Measurements from ENCODE around the gene CLEC9A.

The CLEC9A gene

DNA sequence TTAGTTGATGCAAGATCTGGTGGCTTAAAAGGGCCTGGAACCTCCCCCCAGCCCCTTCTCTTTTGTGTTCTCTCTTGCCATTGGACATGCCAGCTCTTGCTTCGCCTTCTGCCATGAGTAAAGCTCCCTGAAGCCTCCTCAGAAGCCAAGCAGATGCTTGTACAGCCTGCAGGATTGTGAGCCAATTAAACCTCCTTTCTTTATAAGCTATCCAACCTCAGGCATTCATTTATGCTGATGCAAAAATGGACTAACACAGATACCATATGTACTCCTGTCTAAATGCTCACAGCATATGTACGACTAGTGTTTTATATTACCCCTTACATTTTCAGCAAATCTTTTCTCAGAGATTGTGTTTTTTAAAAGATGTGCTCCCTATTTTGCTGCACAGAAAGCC, 41.6 kb downstream of the CLEC9A start:
- WGBS (ENCODE audit: extremely low coverage, insufficient coverage, insufficient read length) = no CpG with 5 or more reads among the region's 2 CpGs
- no peak overlapping the region for H2BK12ac ChIP-seq (ENCODE audit: low read length)
- no peak overlapping the region for H4K91ac ChIP-seq (ENCODE audit: low read depth, low read length)
- H4K12ac ChIP-seq (ENCODE audit: low read depth, low read length) = no peak overlapping the region
- no peak overlapping the region for H3K23ac ChIP-seq (ENCODE audit: low read length)
- no peak overlapping the region for H3K27ac ChIP-seq (ENCODE audit: low read depth, low read length)
- H4K8ac ChIP-seq (ENCODE audit: low read depth, low read length) = no peak overlapping the region
- H3K14ac ChIP-seq (ENCODE audit: low read length) = no peak overlapping the region
- H2AFZ ChIP-seq (ENCODE audit: insufficient read depth, low read length, poor library complexity) = no peak overlapping the region
- H3K36me3 ChIP-seq (ENCODE audit: control insufficient read depth in 1 of 2, insufficient read depth in 2 of 2, low read length in 2 of 2) = peaks cover 0 to 3% of the 10 kb centered on the region in 2 experiments
- peaks cover 0 to 4% of the 10 kb centered on the region in 2 experiments for H3K4me1 ChIP-seq (ENCODE audit: control insufficient read depth in 1 of 2, insufficient read depth in 2 of 2, low read length in 2 of 2)
- H3K4me2 ChIP-seq (ENCODE audit: low read length) = no peak overlapping the region
- no peaks in the 10 kb centered on the region for H3K9me3 ChIP-seq (ENCODE audit: insufficient read depth, low read depth, low read length)
- no peaks in the 10 kb centered on the region for H3K79me2 ChIP-seq (ENCODE audit: control insufficient read depth, insufficient read depth, low read length, poor library complexity)
- no peak overlapping the region for H2AK5ac ChIP-seq (ENCODE audit: low read length)
- no peak overlapping the region for H3K9ac ChIP-seq (ENCODE audit: low read length)
- no peak overlapping the region for H3K4me3 ChIP-seq (ENCODE audit: low read depth, low read length)
- H3K18ac ChIP-seq (ENCODE audit: low read length) = no peak overlapping the region
- no peak overlapping the region for H2BK5ac ChIP-seq (ENCODE audit: low read depth, low read length, poor library complexity)
- no peak overlapping the region for H2BK120ac ChIP-seq (ENCODE audit: insufficient read depth, low read length, poor library complexity)
- DNase-seq = no peak
- no peak overlapping the region for H3K4ac ChIP-seq (ENCODE audit: low read depth, low read length)
- no peaks in the 10 kb centered on the region for H3K79me1 ChIP-seq (ENCODE audit: low read length)
- no peaks in the 10 kb centered on the region for H3K27me3 ChIP-seq (ENCODE audit: insufficient read depth, low read length)

DNA sequence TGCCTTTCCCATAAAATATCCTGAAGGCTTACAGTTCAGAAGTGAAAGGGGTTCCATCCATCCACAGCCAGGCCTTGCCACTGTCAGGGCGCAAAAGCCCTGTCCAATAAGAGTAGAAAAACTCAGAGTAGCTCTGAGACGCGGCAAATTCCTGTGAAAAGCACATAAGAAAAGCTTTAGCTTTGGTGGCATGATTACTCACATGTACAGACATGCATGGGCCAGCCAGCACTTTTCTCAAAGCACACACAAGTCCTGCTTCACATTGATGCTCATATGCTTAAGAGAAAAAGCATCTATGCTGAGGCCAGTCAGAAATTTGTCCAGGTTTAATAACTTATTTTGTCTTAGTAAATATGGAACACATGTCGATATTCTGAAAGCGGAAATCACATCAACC, 42.8 kb downstream of the CLEC9A start:
- Histone ChIP-seq H3K27me3 (ENCODE audit: insufficient read depth, low read length) (no peaks in the 10 kb centered on the region), H3K27ac (ENCODE audit: low read depth, low read length) (no peak overlapping the region), H2AFZ (ENCODE audit: insufficient read depth, low read length, poor library complexity) (no peak overlapping the region), H3K79me1 (ENCODE audit: low read length) (no peaks in the 10 kb centered on the region), H2BK12ac (ENCODE audit: low read length) (no peak overlapping the region), H3K14ac (ENCODE audit: low read length) (no peak overlapping the region), H2AK5ac (ENCODE audit: low read length) (no peak overlapping the region), H2BK120ac (ENCODE audit: insufficient read depth, low read length, poor library complexity) (no peak overlapping the region), H2BK5ac (ENCODE audit: low read depth, low read length, poor library complexity) (no peak overlapping the region), H3K79me2 (ENCODE audit: control insufficient read depth, insufficient read depth, low read length, poor library complexity) (no peaks in the 10 kb centered on the region), H3K18ac (ENCODE audit: low read length) (no peak overlapping the region), H3K9me3 (ENCODE audit: insufficient read depth, low read depth, low read length) (no peaks in the 10 kb centered on the region), H3K4me2 (ENCODE audit: low read length) (no peak overlapping the region), H3K4ac (ENCODE audit: low read depth, low read length) (no peak overlapping the region), H4K8ac (ENCODE audit: low read depth, low read length) (no peak overlapping the region), H3K36me3 (ENCODE audit: control insufficient read depth in 1 of 2, insufficient read depth in 2 of 2, low read length in 2 of 2) (peaks cover 0 to 3% of the 10 kb centered on the region in 2 experiments), H3K4me1 (ENCODE audit: control insufficient read depth in 1 of 2, insufficient read depth in 2 of 2, low read length in 2 of 2) (peaks cover 0 to 4% of the 10 kb centered on the region in 2 experiments), H3K9ac (ENCODE audit: low read length) (no peak overlapping the region), H3K4me3 (ENCODE audit: low read depth, low read length) (no peak overlapping the region), H3K23ac (ENCODE audit: low read length) (no peak overlapping the region), H4K91ac (ENCODE audit: low read depth, low read length) (no peak overlapping the region), H4K12ac (ENCODE audit: low read depth, low read length) (no peak overlapping the region)
- no CpG with 5 or more reads among the region's 5 CpGs for WGBS (ENCODE audit: extremely low coverage, insufficient coverage, insufficient read length)
- no peak for DNase-seq

DNA sequence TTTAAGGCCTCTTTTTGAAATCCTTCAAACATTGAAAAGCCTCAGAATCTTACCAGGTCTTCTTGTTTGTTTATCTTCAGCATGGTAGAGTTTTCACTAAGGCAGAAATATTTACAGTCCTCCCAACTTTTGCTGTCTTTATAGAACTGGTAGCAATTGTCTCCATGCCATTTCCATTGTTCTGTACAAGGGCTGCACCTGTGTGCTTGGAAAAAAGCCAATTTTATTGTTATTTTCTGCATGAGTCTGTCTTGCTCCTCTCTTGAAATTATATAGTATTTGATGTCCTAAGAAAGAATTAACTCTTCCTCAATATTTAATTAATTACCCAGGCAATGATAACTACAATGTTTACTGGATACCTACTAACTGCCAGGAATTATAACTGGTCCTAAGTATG, 45.0 kb downstream of the CLEC9A start:
- H3K4me1 ChIP-seq (ENCODE audit: control insufficient read depth in 1 of 2, insufficient read depth in 2 of 2, low read length in 2 of 2) = peaks cover 0 to 2% of the 10 kb centered on the region in 2 experiments
- H2BK120ac ChIP-seq (ENCODE audit: insufficient read depth, low read length, poor library complexity) = no peak overlapping the region
- no peak overlapping the region for H2AK5ac ChIP-seq (ENCODE audit: low read length)
- no peaks in the 10 kb centered on the region for H3K79me1 ChIP-seq (ENCODE audit: low read length)
- H3K4me3 ChIP-seq (ENCODE audit: low read depth, low read length) = no peak overlapping the region
- H3K9me3 ChIP-seq (ENCODE audit: insufficient read depth, low read depth, low read length) = no peaks in the 10 kb centered on the region
- H3K36me3 ChIP-seq (ENCODE audit: control insufficient read depth in 1 of 2, insufficient read depth in 2 of 2, low read length in 2 of 2) = peaks cover 0 to 2% of the 10 kb centered on the region in 2 experiments
- H4K12ac ChIP-seq (ENCODE audit: low read depth, low read length) = no peak overlapping the region
- no peak overlapping the region for H3K4ac ChIP-seq (ENCODE audit: low read depth, low read length)
- no peak overlapping the region for H3K23ac ChIP-seq (ENCODE audit: low read length)
- no peaks in the 10 kb centered on the region for H3K27me3 ChIP-seq (ENCODE audit: insufficient read depth, low read length)
- H3K4me2 ChIP-seq (ENCODE audit: low read length) = no peak overlapping the region
- H3K18ac ChIP-seq (ENCODE audit: low read length) = no peak overlapping the region
- no peak overlapping the region for H3K9ac ChIP-seq (ENCODE audit: low read length)
- no peak overlapping the region for H3K14ac ChIP-seq (ENCODE audit: low read length)
- no peak overlapping the region for H4K91ac ChIP-seq (ENCODE audit: low read depth, low read length)
- H3K79me2 ChIP-seq (ENCODE audit: control insufficient read depth, insufficient read depth, low read length, poor library complexity) = no peaks in the 10 kb centered on the region
- H3K27ac ChIP-seq (ENCODE audit: low read depth, low read length) = no peak overlapping the region
- H2BK12ac ChIP-seq (ENCODE audit: low read length) = no peak overlapping the region
- DNase-seq = no peak
- H4K8ac ChIP-seq (ENCODE audit: low read depth, low read length) = no peak overlapping the region
- H2BK5ac ChIP-seq (ENCODE audit: low read depth, low read length, poor library complexity) = no peak overlapping the region
- H2AFZ ChIP-seq (ENCODE audit: insufficient read depth, low read length, poor library complexity) = no peak overlapping the region

DNA sequence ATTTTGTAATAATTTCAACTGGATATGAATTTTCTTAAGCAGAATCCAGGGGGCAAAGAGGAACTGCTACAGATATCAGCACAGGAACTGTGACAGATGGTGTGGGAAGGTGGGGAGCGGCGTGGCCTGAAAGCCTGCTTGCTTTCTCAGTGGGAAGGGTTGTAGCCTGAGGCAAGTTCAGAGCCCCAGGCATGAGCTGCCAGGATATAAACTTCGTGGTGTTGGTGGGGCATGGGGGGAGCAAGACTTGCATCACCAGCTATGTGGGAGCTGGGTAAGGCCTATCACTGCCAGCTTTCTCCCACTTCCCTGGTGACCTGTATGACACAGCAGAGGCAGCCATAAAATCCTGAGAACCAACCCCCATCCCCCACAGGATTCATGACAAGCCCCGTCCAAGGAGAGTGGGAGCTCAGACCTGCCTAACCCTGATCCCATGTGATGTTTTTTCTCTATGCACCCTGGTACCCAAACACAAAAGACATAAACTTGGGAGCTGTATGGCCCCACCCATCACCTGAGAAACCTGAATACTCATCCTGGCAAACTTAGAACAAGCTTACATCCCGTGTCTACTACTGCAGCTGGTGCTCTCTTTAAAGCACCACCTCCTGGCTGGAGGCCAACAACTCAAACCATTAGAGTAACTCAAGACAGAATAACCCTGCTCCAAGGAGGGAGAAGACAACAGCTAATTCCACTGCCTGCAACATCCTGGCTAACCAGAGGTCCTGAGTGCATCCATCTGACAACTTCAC, 51.8 kb downstream of the CLEC9A start:
- Histone ChIP-seq H3K4ac (ENCODE audit: low read depth, low read length) (no peak overlapping the region), H4K8ac (ENCODE audit: low read depth, low read length) (no peak overlapping the region), H2BK12ac (ENCODE audit: low read length) (no peak overlapping the region), H3K9me3 (ENCODE audit: insufficient read depth, low read depth, low read length) (peaks cover 2% of the 10 kb centered on the region), H3K36me3 (ENCODE audit: control insufficient read depth in 1 of 2, insufficient read depth in 2 of 2, low read length in 2 of 2) (no peaks in the 10 kb centered on the region), H3K79me1 (ENCODE audit: low read length) (no peaks in the 10 kb centered on the region), H2BK120ac (ENCODE audit: insufficient read depth, low read length, poor library complexity) (no peak overlapping the region), H4K12ac (ENCODE audit: low read depth, low read length) (no peak overlapping the region), H3K4me3 (ENCODE audit: low read depth, low read length) (no peak overlapping the region), H3K4me2 (ENCODE audit: low read length) (no peak overlapping the region), H3K4me1 (ENCODE audit: control insufficient read depth in 1 of 2, insufficient read depth in 2 of 2, low read length in 2 of 2) (no peaks in the 10 kb centered on the region), H2AFZ (ENCODE audit: insufficient read depth, low read length, poor library complexity) (no peak overlapping the region), H3K23ac (ENCODE audit: low read length) (no peak overlapping the region), H2AK5ac (ENCODE audit: low read length) (no peak overlapping the region), H3K27ac (ENCODE audit: low read depth, low read length) (no peak overlapping the region), H3K18ac (ENCODE audit: low read length) (no peak overlapping the region), H4K91ac (ENCODE audit: low read depth, low read length) (no peak overlapping the region), H2BK5ac (ENCODE audit: low read depth, low read length, poor library complexity) (no peak overlapping the region), H3K79me2 (ENCODE audit: control insufficient read depth, insufficient read depth, low read length, poor library complexity) (no peaks in the 10 kb centered on the region), H3K9ac (ENCODE audit: low read length) (no peak overlapping the region), H3K14ac (ENCODE audit: low read length) (no peak overlapping the region), H3K27me3 (ENCODE audit: insufficient read depth, low read length) (no peaks in the 10 kb centered on the region)
- WGBS (ENCODE audit: extremely low coverage, insufficient coverage, insufficient read length) = no CpG with 5 or more reads among the region's 5 CpGs
- no peak for DNase-seq

Data from trophoblast cell (in vitro differentiated cells and primary cell).